Stimulated activated CD4-positive, alpha-beta T cell treated with anti-CD3 and anti-CD28 coated beads, TNF-alpha, amount 100 ng/mL, for 1 hour (primary cell): ENCODE measurements around the gene ZNF485.

ENCODE experiments used
- DNase-seq, 3 donors: peaks; one replicate each; pipeline ENCODE4 v3.0.0-alpha.2; 2020; ENCODE audit warnings: low read depth in 3 of 3, low spot score in 1 of 3

The ZNF485 gene

GRCh38 chr10:43667317-43667731, 61.1 kb downstream of the ZNF485 start:
- no peak for DNase-seq
